LNCaP clone FGC (cell line): ENCODE data around the gene TEX22.

Source experiments
- DNase-seq: peaks from one replicate; pipeline ENCODE4 v3.0.0-alpha.2; 2011; ENCODE audit warnings: low read depth
- H3K4me3 ChIP-seq: 2 replicates; pipeline ENCODE4 v1.5.1; 2011; ENCODE audit warnings: mild to moderate bottlenecking, low read depth, low read length, control low read depth
- TF ChIP-seq, protein P1 (sequence below): IDR thresholded peaks from 2 replicates; pipeline ENCODE4 v1.5.1; 2012; ENCODE audit warnings: mild to moderate bottlenecking; ENCODE audit not compliant: control insufficient read depth, insufficient read depth; ENCODE audit errors: extremely low read depth

TEX22 gene

DNA sequence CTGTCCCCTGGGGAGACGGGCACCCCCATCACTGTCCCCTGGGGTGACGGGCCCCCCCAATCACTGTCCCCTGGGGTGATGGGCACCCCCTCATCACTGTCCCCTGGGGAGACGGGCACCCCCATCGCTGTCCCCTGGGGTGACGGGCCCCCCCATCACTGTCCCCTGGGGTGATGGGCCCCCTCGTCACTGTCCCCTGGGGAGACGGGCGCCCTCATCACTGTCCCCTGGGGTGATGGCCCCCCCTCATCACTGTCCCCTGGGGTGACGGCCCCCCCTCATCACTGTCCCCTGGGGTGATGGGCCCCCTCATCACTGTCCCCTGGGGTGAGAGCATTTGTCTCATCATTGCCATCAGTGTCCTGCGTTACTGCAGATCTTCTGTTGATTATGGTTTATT is 45.2 kb upstream of the TEX22 start:
- H3K4me3 ChIP-seq = no peak overlapping the region
- TF ChIP-seq, protein P1, sequence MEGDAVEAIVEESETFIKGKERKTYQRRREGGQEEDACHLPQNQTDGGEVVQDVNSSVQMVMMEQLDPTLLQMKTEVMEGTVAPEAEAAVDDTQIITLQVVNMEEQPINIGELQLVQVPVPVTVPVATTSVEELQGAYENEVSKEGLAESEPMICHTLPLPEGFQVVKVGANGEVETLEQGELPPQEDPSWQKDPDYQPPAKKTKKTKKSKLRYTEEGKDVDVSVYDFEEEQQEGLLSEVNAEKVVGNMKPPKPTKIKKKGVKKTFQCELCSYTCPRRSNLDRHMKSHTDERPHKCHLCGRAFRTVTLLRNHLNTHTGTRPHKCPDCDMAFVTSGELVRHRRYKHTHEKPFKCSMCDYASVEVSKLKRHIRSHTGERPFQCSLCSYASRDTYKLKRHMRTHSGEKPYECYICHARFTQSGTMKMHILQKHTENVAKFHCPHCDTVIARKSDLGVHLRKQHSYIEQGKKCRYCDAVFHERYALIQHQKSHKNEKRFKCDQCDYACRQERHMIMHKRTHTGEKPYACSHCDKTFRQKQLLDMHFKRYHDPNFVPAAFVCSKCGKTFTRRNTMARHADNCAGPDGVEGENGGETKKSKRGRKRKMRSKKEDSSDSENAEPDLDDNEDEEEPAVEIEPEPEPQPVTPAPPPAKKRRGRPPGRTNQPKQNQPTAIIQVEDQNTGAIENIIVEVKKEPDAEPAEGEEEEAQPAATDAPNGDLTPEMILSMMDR = no peak
- DNase-seq = no peak

DNA sequence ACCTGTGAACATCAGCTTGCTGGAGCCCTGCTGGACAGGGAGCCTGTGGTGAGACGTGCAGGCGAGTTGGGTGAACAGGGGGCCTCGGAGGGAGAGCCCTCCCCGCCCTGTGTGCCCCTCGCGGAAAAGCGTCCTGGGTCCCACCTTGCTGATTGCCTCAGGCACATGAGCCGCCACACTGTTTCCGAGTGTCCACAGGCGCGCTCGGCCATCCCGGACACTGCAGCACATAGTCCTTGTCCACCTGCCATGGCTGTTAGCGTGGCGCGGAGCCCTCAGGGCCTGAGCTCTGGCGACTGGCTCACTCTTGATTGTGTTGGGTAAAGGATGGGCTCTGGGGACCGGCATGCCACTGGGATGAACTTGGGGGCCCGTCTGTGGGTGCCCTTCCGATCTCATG is 43.8 kb upstream of the TEX22 start:
- DNase-seq = no peak
- TF ChIP-seq, protein P1 = no peak
- H3K4me3 ChIP-seq = no peak overlapping the region

DNA sequence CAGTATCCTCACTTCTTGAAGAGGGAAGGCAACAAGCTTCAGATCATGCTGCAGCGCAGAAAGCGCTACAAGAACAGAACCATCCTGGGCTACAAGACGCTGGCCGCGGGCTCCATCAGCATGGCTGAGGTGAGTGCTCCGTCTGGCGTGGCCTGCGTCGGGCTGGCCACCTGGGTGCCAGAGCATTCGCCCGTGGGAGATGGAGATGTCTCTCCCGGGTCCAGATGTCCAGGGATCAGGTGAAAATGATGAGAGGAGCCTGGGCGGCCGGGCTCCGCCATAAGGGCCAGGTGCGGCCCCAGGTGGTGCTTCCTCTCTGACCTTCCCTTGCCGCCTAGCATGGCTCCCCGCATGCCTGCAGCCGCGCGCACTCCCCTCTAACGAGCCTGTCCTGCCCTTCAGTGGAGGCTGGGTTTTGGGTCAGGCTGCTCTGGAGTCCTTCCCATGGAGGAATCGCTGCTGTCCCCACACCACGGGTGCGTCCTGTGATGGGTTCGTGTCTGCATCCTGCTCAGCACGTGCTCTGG is 43.2 kb upstream of the TEX22 start:
- TF ChIP-seq, protein P1 = no peak
- DNase-seq = no peak
- H3K4me3 ChIP-seq = no peak overlapping the region

DNA sequence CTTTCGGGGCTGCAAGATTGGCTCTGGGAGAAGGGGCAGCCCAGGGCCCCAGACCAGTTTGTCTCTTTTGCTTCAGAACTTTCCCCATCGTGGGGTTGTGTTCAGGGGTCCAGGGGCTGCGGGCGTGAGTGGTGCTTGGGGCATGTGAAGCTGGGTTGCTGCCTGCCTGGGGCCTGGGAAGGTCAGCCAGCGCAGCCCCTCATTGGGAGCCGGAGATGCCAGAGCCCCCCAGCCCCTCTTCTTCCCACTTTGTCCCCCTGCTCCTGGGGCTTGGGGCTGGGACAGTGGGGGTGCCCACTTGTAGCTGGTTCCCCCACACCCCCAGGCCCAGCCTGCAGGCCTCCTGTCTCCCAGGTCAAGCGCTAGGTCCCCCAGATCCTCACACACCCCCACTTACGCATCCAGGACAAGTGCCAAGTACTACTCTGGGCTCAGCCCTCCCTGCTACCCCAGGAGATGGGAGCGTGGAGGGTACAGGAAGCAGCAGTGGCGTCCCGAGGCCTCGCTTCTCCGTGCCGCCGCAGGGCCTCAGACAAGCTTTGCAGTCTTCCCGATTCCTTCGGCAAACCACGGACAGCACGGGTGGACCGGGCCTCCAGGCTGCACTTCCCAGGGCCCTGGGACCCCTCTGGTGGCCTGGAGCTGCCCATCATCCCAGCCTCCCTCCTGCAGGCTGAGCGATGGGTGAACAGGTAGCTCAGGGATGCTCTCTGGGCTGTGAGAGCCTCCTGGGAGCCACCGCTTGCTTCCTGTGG is 42.3 kb upstream of the TEX22 start:
- no peak overlapping the region for H3K4me3 ChIP-seq
- DNase-seq = no peak
- TF ChIP-seq, protein P1 = no peak

DNA sequence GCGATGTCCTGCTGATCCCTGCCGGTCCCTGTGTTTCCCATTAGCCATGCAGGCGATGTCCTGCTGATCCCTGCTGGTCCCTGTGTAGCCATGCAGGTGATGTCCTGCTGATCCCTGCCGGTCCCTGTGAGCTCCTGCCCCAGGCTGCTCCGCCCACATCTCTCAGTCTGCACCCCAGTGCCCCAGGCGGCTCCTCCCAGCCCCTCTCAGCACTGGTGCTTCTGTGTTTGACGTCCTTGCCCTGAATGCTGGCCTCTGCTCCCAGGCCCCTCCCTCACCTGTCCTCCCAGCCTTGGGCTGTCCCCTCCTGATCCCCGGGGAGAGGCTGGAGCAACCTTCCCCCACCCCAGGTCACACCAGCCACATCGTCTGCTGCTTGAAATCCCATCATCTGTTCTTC is 41.4 kb upstream of the TEX22 start:
- no peak for DNase-seq
- H3K4me3 ChIP-seq = no peak overlapping the region
- TF ChIP-seq, protein P1 = no peak

DNA sequence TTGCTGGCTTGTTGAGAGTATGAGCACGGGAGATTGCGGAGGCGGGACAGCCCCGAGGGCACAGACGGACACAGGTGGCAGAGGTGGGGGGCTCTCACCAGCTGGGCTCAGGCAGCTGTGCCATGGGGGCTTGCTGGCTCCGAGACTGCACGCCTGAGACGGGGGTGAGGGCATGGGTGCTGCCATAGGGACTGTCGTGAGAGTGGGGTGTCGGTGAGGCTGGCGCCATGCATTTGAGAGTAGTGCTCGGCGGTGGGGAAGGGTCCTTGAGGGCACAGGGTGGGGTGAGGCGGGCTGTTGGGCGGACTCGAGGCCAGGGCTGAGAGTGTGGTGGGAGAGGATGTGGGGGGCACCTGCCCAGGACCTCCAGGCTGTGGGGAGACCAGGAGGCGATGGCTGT is 40.7 kb upstream of the TEX22 start:
- TF ChIP-seq, protein P1 = no peak
- no peak for DNase-seq
- H3K4me3 ChIP-seq = no peak overlapping the region
